KOPT-K1 (cell line): Measurements from ENCODE around the gene CD3E.
"Not testable (repeated sequence)": the region's sequence is repeated elsewhere in the genome, so short reads cannot be mapped to it uniquely, and the experiment has no call there.

ENCODE experiments used
- H3K27ac ChIP-seq: fragments of 200-600 bp; sonication (generic); 2 replicates; pipeline ENCODE4 v1.5.1; 2016; ENCODE audit warnings: antibody characterized with exemption, mild to moderate bottlenecking, low read depth, low read length; ENCODE audit not compliant: poor library complexity, severe bottlenecking
- H3K36me3 ChIP-seq: fragments of 200-600 bp; sonication (generic); 2 replicates; pipeline ENCODE4 v1.5.1; 2017; ENCODE audit warnings: antibody characterized with exemption, mild to moderate bottlenecking, low read length, moderate library complexity; ENCODE audit not compliant: insufficient read depth
- H3K9me3 ChIP-seq: fragments of 200-600 bp; sonication (generic); 2 replicates; pipeline ENCODE4 v1.5.1; 2017; ENCODE audit warnings: antibody characterized with exemption, low read length, mild to moderate bottlenecking; ENCODE audit not compliant: insufficient read depth, poor library complexity, severe bottlenecking

CD3E gene

GRCh38 chr11:118308995-118309528, 4.5 kb downstream of the CD3E start:
- not testable (repeated sequence) for H3K9me3 ChIP-seq
- Histone ChIP-seq H3K36me3 (peaks cover 81% of the 10 kb centered on the region), H3K27ac (peak overlapping the region; percentile 99)

GRCh38 chr11:118310271-118310670, 5.7 kb downstream of the CD3E start:
- Histone ChIP-seq H3K9me3 (no peaks in the 10 kb centered on the region), H3K36me3 (peaks cover 93% of the 10 kb centered on the region), H3K27ac (no peak overlapping the region)

GRCh38 chr11:118310781-118311485, 6.4 kb downstream of the CD3E start:
- Histone ChIP-seq H3K36me3 (peaks cover 97% of the 10 kb centered on the region), H3K9me3 (no peaks in the 10 kb centered on the region)

GRCh38 chr11:118311518-118311917, 7.0 kb downstream of the CD3E start:
- Histone ChIP-seq H3K9me3 (no peaks in the 10 kb centered on the region), H3K36me3 (peaks cover 93% of the 10 kb centered on the region)

More at GRCh38 chr11:118310781-118311485, 6.4 kb downstream of the CD3E start:
- H3K27ac ChIP-seq = peak overlapping the region; percentile 33

DNA sequence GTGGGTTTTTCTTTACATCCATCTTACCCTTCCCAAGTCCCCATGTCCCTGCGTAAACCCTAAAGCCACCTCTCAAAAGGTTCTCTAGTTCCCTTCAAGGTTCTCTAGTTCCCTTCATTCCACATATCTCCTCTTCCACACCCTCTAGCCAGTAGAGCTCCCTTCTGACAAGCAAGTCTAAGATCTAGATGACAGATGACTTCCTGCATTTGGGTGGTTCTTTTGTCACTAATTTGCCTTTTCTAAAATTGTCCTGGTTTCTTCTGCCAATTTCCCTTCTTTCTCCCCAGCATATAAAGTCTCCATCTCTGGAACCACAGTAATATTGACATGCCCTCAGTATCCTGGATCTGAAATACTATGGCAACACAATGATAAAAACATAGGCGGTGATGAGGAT, 7.8 kb downstream of the CD3E start:
- Histone ChIP-seq H3K9me3 (no peaks in the 10 kb centered on the region), H3K36me3 (peaks cover 87% of the 10 kb centered on the region), H3K27ac (peak overlapping the region; percentile 98)

More at GRCh38 chr11:118311518-118311917, 7.0 kb downstream of the CD3E start:
- peak overlapping the region; percentile 98 for H3K27ac ChIP-seq

DNA sequence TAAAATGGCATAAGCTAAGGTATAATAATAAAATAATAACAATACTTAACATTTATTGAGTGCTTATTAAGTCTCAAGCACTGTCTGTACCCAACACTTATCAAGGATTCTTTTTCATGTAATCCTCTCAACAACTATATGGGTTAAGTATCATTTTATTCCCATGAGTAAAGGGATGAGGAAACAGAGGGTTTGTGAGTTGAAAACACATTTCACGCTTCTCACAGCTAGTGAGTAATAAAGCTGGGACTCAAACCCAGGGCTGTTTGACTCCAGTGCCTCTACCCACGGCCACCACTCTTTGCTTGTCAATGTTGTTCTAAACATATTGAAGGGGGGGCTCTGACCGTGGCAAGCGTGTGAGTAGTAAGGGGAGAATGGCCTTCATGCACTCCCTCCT, 8.7 kb downstream of the CD3E start:
- H3K9me3 ChIP-seq = no peaks in the 10 kb centered on the region
- H3K36me3 ChIP-seq = peaks cover 80% of the 10 kb centered on the region
- peak overlapping the region; percentile 98 for H3K27ac ChIP-seq

GRCh38 chr11:118314988-118315411, 10.5 kb downstream of the CD3E start:
- Histone ChIP-seq H3K9me3 (no peaks in the 10 kb centered on the region), H3K36me3 (peaks cover 64% of the 10 kb centered on the region), H3K27ac (peak overlapping the region; percentile 98)

- Histone ChIP-seq H3K27ac (peak overlapping the region; percentile 98), H3K36me3 (peaks cover 41% of the 10 kb centered on the region), H3K9me3 (no peaks in the 10 kb centered on the region)
Measured at GRCh38 chr11:118318124-118318523, 13.6 kb downstream of the CD3E start.

DNA sequence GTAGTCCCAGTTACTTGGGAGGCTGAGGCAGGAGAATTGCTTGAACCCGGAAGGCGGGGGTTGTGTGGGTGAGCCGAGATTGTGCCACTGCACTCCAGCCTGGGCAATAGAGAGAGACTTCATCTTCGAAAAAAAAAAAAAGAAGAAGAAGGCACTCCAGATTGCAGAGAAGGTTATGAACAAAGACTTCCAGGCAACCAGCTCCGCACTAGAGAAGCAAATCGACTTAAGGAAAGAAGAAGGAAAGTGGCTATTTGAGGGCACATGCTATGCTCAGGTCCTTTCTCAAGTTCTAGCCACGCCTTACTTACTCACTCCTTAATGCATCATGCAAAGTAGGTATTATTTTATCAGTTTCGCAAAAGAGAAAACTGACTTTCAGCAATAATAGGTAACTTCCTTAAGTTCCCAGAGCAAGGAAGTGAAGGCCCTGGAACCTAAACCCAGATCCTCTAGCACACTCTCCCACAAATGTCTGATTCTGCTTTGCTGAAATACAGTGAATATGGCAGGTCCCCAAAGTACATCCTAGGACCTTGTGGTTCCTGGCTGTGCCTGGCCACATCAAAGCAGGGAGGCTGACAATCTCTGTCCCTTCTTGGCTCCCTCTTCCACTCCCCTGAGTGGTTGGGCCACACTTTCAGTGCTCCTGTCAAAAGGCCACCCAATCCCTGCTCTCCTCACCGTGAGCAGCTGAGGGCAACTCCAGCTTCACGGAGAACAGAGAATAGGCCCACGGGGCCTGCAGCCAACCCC, 14.2 kb downstream of the CD3E start:
- Histone ChIP-seq H3K9me3 (no peaks in the 10 kb centered on the region), H3K36me3 (peaks cover 39% of the 10 kb centered on the region), H3K27ac (peak overlapping the region; percentile 98)

DNA sequence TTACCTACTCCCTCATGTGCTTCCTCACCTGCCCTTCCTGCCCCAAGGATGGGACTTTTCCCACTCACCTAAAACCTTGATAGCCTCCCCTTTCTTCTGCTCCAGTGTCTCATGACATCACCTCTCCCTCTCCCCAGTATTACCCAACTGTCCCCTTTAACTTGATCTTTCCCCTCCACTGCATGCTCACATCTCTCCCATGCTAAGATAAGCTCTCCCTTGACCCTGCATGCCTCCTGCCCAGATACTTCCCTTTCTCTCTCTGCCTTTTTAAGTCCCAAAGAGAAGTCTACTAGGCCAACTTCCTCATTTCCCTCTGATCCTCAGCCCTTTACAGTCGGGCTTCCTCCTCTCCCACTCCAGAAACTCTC, 14.8 kb downstream of the CD3E start:
- Histone ChIP-seq H3K36me3 (peaks cover 33% of the 10 kb centered on the region), H3K9me3 (no peaks in the 10 kb centered on the region), H3K27ac (peak overlapping the region; percentile 98)

DNA sequence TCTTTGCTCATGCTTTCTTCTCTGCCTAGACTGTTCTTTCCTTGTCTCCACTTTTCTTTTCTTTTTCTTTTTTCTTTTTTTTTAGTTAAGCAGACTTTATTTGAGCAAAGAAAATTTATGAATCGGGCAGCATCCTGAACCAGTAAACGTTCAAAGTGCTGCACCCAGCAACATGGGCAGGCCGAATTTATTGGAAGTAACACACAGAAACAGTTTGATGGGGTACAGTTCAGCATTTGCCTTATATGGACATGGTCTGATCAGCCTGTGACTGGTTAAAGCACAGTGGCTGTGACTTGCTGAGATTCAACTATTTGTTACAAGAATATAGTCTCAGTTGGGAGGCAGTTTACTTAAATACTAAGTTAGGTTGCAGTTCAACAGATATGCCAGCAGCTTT, 16.0 kb downstream of the CD3E start:
- H3K27ac ChIP-seq = peak overlapping the region; percentile 98
- peaks cover 22% of the 10 kb centered on the region for H3K36me3 ChIP-seq
- H3K9me3 ChIP-seq = no peaks in the 10 kb centered on the region

GRCh38 chr11:118321386-118322082, 17.0 kb downstream of the CD3E start:
- Histone ChIP-seq H3K27ac (peak overlapping the region; percentile 43), H3K36me3 (peaks cover 17% of the 10 kb centered on the region; the same call in 1 of the 2 replicates), H3K9me3 (no peaks in the 10 kb centered on the region)

DNA sequence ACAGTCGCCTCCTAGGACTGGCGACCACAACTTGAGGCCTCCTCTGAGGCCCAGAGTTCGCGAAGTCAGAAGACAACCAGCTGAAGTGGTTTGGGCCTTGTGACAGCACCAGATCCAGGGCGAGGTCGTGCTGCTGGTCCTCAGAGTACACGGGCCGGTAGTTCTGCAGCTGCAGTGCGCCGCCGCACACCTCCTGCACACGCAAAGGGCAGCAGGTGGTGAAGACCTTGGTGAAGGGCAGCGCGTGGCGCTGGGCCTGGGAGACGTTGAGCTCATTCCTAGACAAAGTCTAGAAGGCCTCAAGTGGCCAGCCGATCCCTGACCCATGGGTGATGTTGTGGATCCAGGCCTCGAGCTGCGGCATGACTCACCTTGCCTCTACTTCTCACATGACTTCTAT, 18.2 kb downstream of the CD3E start:
- Histone ChIP-seq H3K36me3 (peaks cover 13% of the 10 kb centered on the region; the same call in 1 of the 2 replicates), H3K27ac (peak overlapping the region; percentile 13), H3K9me3 (no peaks in the 10 kb centered on the region)

DNA sequence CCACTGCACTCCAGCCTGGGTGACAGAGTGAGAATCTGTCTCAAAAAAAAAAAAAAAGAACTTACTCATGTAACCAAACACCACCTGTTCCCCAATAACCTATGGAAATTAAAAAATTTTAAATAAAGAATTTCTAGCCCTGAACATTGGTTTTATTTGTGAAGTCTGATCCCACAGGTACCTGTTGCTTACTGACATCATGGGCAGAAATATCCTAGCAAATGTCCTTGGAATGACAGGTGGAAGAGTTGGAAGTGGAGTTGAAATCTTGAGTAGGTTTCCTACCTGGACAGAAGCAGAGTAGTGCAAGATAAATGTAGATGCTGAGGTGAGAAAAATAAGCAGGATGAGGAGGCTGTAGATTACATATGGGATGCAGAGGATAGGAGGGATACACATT, 20.8 kb downstream of the CD3E start:
- Histone ChIP-seq H3K9me3 (no peaks in the 10 kb centered on the region), H3K27ac (no peak overlapping the region)

DNA sequence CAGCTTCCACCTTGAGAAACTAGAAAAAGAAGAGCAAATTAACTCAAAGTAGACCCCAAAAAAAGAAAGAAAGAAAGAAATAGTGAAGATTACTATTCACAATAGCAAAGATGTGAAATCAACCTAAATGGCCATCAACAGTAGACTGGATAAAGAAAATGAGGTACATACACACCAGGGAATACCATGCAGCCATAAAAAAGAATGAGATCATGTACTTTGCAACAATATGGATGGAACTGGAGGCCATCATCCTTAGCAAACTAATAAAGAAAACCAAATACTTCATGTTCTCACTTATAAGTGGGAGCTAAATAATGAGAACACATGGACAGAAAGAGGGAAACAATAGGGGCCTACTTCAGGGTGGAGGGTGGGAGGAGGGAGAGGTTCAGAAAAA, 24.2 kb downstream of the CD3E start:
- H3K36me3 ChIP-seq = no peaks in the 10 kb centered on the region; the same call in 1 of the 2 replicates
- no peaks in the 10 kb centered on the region for H3K9me3 ChIP-seq
- H3K27ac ChIP-seq = no peak overlapping the region

More for the DNA sequence above, 20.8 kb downstream of the CD3E start:
- H3K36me3 ChIP-seq = peaks cover 13% of the 10 kb centered on the region; the same call in 1 of the 2 replicates
